ENCODE data around the gene ZFYVE27. TPM values are rescaled to one million over a fixed set of nuclear protein-coding genes. Genes with fewer than 3 reads are reported as not detected.

Gene ZFYVE27
- total and polyA plus RNA-seq, 7 experiments from 2014 or later = 31.0 to 68.8 (median 54.7) TPM

- Mint-ChIP-seq H3K27ac (peak overlapping the region in 1 of 9 donors; percentile 62), H3K27me3 (peaks cover 0 to 11% (median 4%) of the 10 kb centered on the region in 5 donors), H3K36me3 (no peaks in the 10 kb centered on the region), H3K9me3 (no peaks in the 10 kb centered on the region), H3K4me3 (no peak overlapping the region), H3K4me1 (peaks cover 0 to 4% (median 0%) of the 10 kb centered on the region in 7 donors)
- ChIA-PET POLR2A (no interaction called here), CTCF (no interaction called here)
- Histone ChIP-seq H3K27ac (ENCODE audit: low read depth, low read length) (no peak overlapping the region), H3K4me1 (ENCODE audit: control insufficient read depth in 2 of 2, insufficient read depth in 2 of 2, low read length in 2 of 2) (no peaks in the 10 kb centered on the region), H3K27me3 (ENCODE audit: control insufficient read depth in 2 of 2, insufficient read depth in 2 of 2, low read length in 2 of 2) (no peaks in the 10 kb centered on the region), H3K4me3 (ENCODE audit: low read length) (no peak overlapping the region), H3K36me3 (ENCODE audit: control insufficient read depth in 2 of 3, insufficient read depth in 3 of 3, low read length in 3 of 3) (no peaks in the 10 kb centered on the region), H3K9me3 (ENCODE audit: control insufficient read depth in 2 of 3, low read length in 3 of 3) (no peaks in the 10 kb centered on the region)
- DNase-seq (no peak), ATAC-seq (no peak)
- intact Hi-C loops (cut with micrococcal nuclease) = no loop called here
Measured at GRCh38 chr10:97721871-97722780, 14.8 kb upstream of the ZFYVE27 start.

GRCh38 chr10:97723001-97723400 is 13.9 kb upstream of the ZFYVE27 start:
- Mint-ChIP-seq H3K27me3 (peaks cover 0 to 11% (median 4%) of the 10 kb centered on the region in 5 donors), H3K4me1 (peaks cover 0 to 3% (median 0%) of the 10 kb centered on the region in 7 donors), H3K27ac (no peak overlapping the region), H3K36me3 (no peaks in the 10 kb centered on the region), H3K9me3 (no peaks in the 10 kb centered on the region), H3K4me3 (no peak overlapping the region)
- ChIA-PET POLR2A (no interaction called here), CTCF (interaction anchor here (1.5 to 2.0 kb wide), 2 partner anchors 9 to 46 kb away, joined by 7 to 9 read pairs; no protein-coding TSS in a partner anchor)
- H3K4me1 ChIP-seq (ENCODE audit: control insufficient read depth in 2 of 2, insufficient read depth in 2 of 2, low read length in 2 of 2) = no peaks in the 10 kb centered on the region
- no peak for ATAC-seq
- DNase-seq = no peak
- H3K36me3 ChIP-seq (ENCODE audit: control insufficient read depth in 2 of 3, insufficient read depth in 3 of 3, low read length in 3 of 3) = no peaks in the 10 kb centered on the region
- no peak overlapping the region for H3K4me3 ChIP-seq (ENCODE audit: low read length)
- no peaks in the 10 kb centered on the region for H3K9me3 ChIP-seq (ENCODE audit: control insufficient read depth in 2 of 3, low read length in 3 of 3)
- H3K27ac ChIP-seq (ENCODE audit: low read depth, low read length) = no peak overlapping the region
- H3K27me3 ChIP-seq (ENCODE audit: control insufficient read depth in 2 of 2, insufficient read depth in 2 of 2, low read length in 2 of 2) = no peaks in the 10 kb centered on the region
- intact Hi-C loops (cut with micrococcal nuclease) = no loop called here

GRCh38 chr10:97724341-97724941 is 12.5 kb upstream of the ZFYVE27 start:
- POLR2A ChIA-PET = interaction anchor here (1.6 kb wide), 1 partner anchor 12 kb away, joined by 4 read pairs; the partner anchor contains the start of gene ZFYVE27
- no peaks in the 10 kb centered on the region for H3K9me3 ChIP-seq (ENCODE audit: control insufficient read depth in 2 of 3, low read length in 3 of 3)

GRCh38 chr10:97726636-97727178 is 10.2 kb upstream of the ZFYVE27 start:
- Histone ChIP-seq H3K4me3 (ENCODE audit: low read length) (no peak overlapping the region), H3K36me3 (ENCODE audit: control insufficient read depth in 2 of 3, insufficient read depth in 3 of 3, low read length in 3 of 3) (no peaks in the 10 kb centered on the region), H3K27ac (ENCODE audit: low read depth, low read length) (no peak overlapping the region), H3K4me1 (ENCODE audit: control insufficient read depth in 2 of 2, insufficient read depth in 2 of 2, low read length in 2 of 2) (no peaks in the 10 kb centered on the region), H3K9me3 (ENCODE audit: control insufficient read depth in 2 of 3, low read length in 3 of 3) (no peaks in the 10 kb centered on the region), H3K27me3 (ENCODE audit: control insufficient read depth in 2 of 2, insufficient read depth in 2 of 2, low read length in 2 of 2) (no peaks in the 10 kb centered on the region)
- H3K4me3 Mint-ChIP-seq = no peak overlapping the region
- H3K27ac Mint-ChIP-seq = no peak overlapping the region
- ATAC-seq (no peak), DNase-seq (no peak)
- no peaks in the 10 kb centered on the region for H3K36me3 Mint-ChIP-seq
- H3K9me3 Mint-ChIP-seq = no peaks in the 10 kb centered on the region
- intact Hi-C loops (cut with micrococcal nuclease) = no loop called here
- ChIA-PET CTCF (interaction anchor here (0.7 kb wide), 1 partner anchor 431 kb away, joined by 6 read pairs; no protein-coding TSS in a partner anchor), POLR2A (interaction anchor here (0.6 kb wide), 1 partner anchor 1215 kb away, joined by 3 read pairs; no protein-coding TSS in a partner anchor)
- peaks cover 0 to 2% (median 0%) of the 10 kb centered on the region in 7 donors for H3K4me1 Mint-ChIP-seq
- H3K27me3 Mint-ChIP-seq = peaks cover 0 to 15% (median 5%) of the 10 kb centered on the region in 5 donors

More at GRCh38 chr10:97724341-97724941, 12.5 kb upstream of the ZFYVE27 start:
- intact Hi-C loops (cut with micrococcal nuclease) = no loop called here
- Histone ChIP-seq H3K27me3 (ENCODE audit: control insufficient read depth in 2 of 2, insufficient read depth in 2 of 2, low read length in 2 of 2) (no peaks in the 10 kb centered on the region), H3K36me3 (ENCODE audit: control insufficient read depth in 2 of 3, insufficient read depth in 3 of 3, low read length in 3 of 3) (no peaks in the 10 kb centered on the region), H3K4me1 (ENCODE audit: control insufficient read depth in 2 of 2, insufficient read depth in 2 of 2, low read length in 2 of 2) (no peaks in the 10 kb centered on the region), H3K4me3 (ENCODE audit: low read length) (no peak overlapping the region), H3K27ac (ENCODE audit: low read depth, low read length) (no peak overlapping the region)
- DNase-seq = no peak
- peak; percentile 81 for ATAC-seq
- peaks cover 0 to 11% (median 5%) of the 10 kb centered on the region in 5 donors for H3K27me3 Mint-ChIP-seq
- no peak overlapping the region for H3K4me3 Mint-ChIP-seq
- no peaks in the 10 kb centered on the region for H3K36me3 Mint-ChIP-seq
- H3K4me1 Mint-ChIP-seq = peaks cover 0 to 2% (median 0%) of the 10 kb centered on the region in 7 donors
- no peaks in the 10 kb centered on the region for H3K9me3 Mint-ChIP-seq
- CTCF ChIA-PET = interaction anchor here (0.6 to 2.0 kb wide), 6 partner anchors 8 to 260 kb away, joined by 3 to 9 read pairs (median 4); no protein-coding TSS in a partner anchor
- no peak overlapping the region for H3K27ac Mint-ChIP-seq

- DNase-seq (no peak), ATAC-seq (no peak)
- no peaks in the 10 kb centered on the region for H3K36me3 ChIP-seq (ENCODE audit: control insufficient read depth in 2 of 3, insufficient read depth in 3 of 3, low read length in 3 of 3)
- CTCF ChIA-PET = interaction anchor here (6.2 to 8.7 kb wide), 2 partner anchors 19 to 52 kb away, joined by 58 to 90 read pairs; no protein-coding TSS in a partner anchor
- peaks cover 0 to 2% (median 0%) of the 10 kb centered on the region in 7 donors for H3K4me1 Mint-ChIP-seq
- no peak overlapping the region for H3K27ac ChIP-seq (ENCODE audit: low read depth, low read length)
- no peaks in the 10 kb centered on the region for H3K4me1 ChIP-seq (ENCODE audit: control insufficient read depth in 2 of 2, insufficient read depth in 2 of 2, low read length in 2 of 2)
- H3K36me3 Mint-ChIP-seq = no peaks in the 10 kb centered on the region
- no peak overlapping the region for H3K4me3 Mint-ChIP-seq
- H3K9me3 ChIP-seq (ENCODE audit: control insufficient read depth in 2 of 3, low read length in 3 of 3) = no peaks in the 10 kb centered on the region
- intact Hi-C loops (cut with micrococcal nuclease) = no loop called here
- POLR2A ChIA-PET = interaction anchor here (1.1 kb wide), 1 partner anchor 22 kb away, joined by 4 read pairs; no protein-coding TSS in a partner anchor
- no peaks in the 10 kb centered on the region for H3K27me3 ChIP-seq (ENCODE audit: control insufficient read depth in 2 of 2, insufficient read depth in 2 of 2, low read length in 2 of 2)
- no peak overlapping the region for H3K4me3 ChIP-seq (ENCODE audit: low read length)
- no peak overlapping the region for H3K27ac Mint-ChIP-seq
- peaks cover 0 to 2% (median 0%) of the 10 kb centered on the region in 11 donors for H3K9me3 Mint-ChIP-seq
- H3K27me3 Mint-ChIP-seq = peaks cover 0 to 15% (median 5%) of the 10 kb centered on the region in 5 donors
Measured at GRCh38 chr10:97729014-97729413, 7.9 kb upstream of the ZFYVE27 start.
